Stimulated activated CD4-positive, alpha-beta T cell treated with anti-CD3 and anti-CD28 coated beads, Interleukin-12 subunit alpha, Interleukin-12 subunit beta, amount 100 ng/mL, for 24 hours (primary cell): Measurements from ENCODE around the gene CASKIN2.

Experiments used
- DNase-seq, 2 experiments: peaks; one replicate each; pipeline ENCODE4 v3.0.0-alpha.2; 2020; ENCODE audit warnings: low read depth in 2 of 2

The CASKIN2 gene

GRCh38 chr17:75506888-75507287 lies 8.4 kb downstream of the CASKIN2 start:
- DNase-seq = no peak

DNA sequence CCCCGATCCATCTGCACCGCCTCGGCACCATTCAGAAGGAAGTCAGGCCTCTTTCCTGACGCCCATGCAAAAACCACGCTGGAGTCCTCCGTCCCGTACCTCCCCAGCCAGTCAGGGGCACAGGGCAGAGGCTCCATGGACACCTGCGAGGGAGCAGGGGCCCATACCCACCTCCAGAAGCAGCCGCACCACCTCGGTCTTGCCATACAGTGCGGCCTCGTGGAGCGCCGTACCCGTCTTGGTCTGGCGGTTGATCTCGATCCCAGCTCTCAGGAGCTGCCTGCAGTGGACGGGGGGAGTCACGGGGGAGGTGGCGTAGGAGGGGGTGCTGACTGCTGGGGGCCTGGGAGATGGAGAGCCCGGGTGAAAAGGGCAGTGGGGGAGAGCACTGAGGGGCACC lies 9.2 kb downstream of the CASKIN2 start:
- DNase-seq = no peak

GRCh38 chr17:75505640-75506039 lies 9.7 kb downstream of the CASKIN2 start:
- DNase-seq = no peak

GRCh38 chr17:75505152-75505409 lies 10.3 kb downstream of the CASKIN2 start:
- no peak for DNase-seq

DNA sequence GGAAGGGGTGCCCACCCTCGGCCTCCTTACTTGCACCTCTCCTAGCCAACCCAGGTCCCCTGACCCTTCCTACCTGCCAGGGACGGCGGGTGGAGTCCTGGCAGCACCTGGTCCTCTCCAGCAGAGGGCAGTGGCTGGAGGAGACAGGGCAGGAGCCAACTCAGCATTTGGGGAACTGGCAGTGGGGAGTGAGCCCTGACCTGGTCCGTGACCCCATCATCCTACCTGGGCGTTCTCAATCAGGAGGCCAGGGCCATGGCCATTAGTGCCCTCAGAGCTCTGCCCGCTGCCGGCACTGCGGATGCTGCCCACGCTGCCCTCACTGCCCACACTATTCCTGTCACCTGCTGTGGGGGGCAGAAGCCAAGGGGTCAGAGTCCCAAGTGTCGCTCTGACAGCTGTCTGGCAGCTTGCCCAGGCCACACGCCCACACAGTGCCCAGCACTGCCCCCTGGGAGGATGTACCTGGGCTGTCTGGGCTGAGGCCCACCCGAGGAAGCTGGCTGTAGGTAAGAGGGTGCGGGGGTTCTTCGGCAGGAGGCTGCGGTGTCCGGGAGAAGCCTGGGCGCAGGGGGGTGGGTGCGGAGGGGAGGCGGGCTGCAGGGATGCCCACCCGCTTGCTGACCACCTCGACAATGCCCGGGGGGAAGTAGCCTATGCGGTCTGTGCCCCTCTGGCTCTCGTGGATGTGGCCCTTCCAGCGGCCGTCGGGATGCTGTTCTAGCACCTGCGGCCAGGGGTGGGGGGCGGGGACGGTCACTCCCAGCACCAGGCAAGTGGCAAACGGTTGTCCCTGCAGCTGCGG lies 10.8 kb downstream of the CASKIN2 start:
- no peak for DNase-seq

GRCh38 chr17:75503976-75504346 lies 11.4 kb downstream of the CASKIN2 start:
- no peak for DNase-seq

DNA sequence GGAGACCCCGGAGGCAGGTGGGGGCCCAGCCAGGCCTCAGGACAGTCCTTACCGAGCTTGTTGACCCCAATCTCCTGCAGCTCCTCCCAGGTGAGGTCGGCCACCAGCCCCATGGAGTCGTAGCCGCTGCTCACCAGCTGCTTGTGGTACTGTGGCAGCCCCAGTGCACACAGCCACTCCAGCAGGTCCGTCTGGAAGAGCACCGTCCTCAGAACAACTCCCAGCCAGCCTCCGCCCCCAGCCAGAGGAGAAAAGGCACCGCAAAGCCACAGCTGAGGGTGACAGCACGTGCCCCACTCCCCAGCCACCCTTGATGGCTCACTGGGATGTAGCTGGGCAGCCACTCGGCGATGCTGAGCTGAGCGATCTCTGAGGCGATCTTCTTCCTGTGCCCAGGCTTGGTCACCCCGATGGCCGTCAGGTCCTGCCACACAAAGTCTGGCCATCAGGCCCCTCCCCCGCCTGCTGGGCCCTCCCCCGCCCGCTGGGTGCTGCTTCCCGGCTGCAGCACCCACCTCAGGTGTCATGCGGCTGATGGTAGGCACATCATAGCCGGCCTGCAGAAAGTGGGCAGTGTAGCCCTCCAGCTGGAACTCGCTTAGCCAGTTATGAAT lies 11.9 kb downstream of the CASKIN2 start:
- no peak for DNase-seq

- no peak for DNase-seq
Observed at GRCh38 chr17:75502721-75503329, 12.5 kb downstream of the CASKIN2 start.

DNA sequence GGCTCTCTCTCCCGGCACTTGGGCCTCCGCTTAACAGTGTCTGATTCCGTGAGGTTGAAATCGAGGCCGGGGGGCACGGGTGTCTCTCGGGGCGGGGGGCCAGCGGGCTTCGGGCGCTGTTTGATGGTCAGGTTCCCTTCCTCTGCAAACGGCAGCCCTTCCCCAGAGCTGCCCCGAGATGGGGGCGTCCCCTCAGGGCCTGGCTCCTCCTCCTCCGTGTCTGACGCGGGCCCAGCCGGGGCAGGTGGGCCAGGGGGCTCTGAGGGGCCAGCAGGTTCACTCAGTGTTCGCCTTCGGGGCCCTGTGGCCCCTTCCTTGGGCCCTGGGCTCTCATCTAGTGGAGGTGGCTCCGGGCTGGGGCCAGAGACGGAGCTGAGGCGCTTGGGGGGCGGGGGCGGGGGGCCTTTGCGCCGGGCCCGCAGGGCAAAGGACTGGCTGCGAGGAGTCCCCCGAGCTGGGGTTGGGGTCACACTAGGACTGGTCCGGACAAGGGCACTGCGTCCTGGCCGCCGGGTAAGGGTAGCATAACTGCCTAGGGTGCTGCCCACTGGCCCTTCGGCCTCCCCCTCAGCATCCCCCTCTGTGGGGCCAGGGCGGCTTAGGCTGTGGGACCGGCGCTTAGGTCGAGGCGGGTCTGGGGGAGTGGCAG lies 13.1 kb downstream of the CASKIN2 start:
- DNase-seq = no peak

DNA sequence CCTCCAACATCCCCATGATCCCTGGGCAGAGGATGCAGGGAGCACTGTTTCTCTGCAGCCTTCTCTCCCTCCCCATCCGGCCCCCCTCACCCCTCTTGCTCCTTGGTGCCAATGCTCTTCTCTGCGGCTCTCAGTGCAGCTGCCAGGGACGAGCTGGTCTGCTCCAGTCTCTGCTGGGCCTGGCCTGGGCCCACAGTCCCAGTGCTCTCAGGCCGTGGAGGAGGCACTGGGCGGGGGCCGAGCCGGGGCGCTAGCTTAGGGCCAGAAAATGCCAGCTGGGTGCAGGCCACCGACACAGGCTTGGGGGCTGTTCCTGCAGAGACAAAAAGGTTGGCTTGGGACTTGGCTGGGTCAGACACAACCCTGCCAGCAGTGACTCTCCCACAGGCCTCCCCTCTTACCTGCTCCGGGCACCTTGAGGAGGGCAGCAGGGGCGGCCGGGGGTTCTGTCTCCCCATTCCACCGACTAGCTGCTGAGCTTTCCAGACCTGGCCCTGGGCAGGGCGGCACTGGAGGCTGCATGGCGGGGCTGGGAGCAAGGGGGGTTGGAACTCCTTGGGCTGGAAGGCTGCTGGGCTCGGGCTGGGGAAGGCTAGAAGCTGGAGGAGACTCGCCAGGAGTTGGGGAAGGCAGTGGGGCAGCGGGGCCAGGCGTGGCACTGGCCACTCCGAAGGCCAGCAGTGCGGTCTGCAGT lies 13.8 kb downstream of the CASKIN2 start:
- no peak for DNase-seq

DNA sequence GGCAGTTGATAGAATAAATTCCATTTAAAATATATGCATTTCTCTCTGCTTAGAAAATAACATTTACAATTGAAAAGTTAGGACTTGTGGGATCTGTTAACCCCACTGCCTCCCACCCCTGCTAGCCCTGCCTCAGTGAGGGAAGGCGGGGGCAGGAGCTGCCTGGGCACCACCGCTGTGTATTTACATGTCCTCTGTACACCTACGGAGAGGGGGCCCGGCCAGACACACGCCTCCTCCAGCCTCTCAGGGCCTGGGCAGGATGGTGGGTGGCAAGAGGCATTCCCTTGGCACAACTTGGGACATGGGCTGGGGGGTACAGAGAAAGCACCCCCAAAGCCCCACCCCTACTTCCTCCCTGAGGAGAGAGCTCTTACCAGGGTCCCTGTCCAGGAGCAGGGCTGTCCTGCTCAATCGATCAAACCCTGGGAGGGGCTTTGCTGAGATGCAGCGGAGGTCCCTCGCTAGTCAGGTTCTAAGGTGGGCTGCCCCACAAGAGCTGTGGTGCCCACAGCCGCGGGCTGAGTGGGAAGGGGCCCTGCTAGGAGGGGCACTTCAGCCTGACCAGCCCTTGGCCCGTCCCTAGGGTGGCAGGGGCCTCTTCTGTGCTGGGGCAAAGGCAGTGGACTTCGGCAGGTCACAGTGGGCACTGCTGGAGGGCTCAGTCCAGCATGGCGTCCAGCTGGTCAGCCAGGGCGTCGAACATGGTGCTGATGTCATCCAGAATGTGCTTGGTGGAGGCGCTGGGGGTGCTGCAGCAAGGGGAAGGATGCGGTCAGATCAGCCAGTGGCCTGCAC lies 14.7 kb downstream of the CASKIN2 start:
- no peak for DNase-seq

- DNase-seq = no peak
Observed at GRCh38 chr17:75499313-75500022, 15.9 kb downstream of the CASKIN2 start.

DNA sequence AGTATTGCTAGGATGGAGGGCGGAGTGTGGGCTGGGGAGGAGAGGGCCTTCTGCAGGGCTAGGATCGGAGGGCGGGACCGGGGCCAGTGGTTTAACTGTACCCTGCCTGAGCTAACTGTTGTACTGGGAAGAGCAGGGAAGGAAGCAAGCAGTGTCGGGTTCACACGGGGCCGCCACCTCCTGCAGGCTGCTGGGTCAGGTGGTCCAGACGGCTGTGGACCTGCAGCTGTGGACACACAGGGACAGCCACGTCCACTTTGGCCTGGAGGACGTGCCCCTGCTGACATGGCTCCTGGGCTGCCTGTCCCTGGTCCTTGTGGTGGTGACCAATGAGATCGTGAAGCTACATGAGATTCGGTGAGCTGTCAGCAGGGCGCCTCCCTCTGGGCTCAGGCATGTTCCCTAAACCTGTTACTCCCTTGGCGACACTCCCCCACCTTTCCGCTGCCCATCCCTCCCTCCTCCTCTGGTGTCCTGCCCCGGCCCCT lies 16.6 kb downstream of the CASKIN2 start:
- no peak for DNase-seq

DNA sequence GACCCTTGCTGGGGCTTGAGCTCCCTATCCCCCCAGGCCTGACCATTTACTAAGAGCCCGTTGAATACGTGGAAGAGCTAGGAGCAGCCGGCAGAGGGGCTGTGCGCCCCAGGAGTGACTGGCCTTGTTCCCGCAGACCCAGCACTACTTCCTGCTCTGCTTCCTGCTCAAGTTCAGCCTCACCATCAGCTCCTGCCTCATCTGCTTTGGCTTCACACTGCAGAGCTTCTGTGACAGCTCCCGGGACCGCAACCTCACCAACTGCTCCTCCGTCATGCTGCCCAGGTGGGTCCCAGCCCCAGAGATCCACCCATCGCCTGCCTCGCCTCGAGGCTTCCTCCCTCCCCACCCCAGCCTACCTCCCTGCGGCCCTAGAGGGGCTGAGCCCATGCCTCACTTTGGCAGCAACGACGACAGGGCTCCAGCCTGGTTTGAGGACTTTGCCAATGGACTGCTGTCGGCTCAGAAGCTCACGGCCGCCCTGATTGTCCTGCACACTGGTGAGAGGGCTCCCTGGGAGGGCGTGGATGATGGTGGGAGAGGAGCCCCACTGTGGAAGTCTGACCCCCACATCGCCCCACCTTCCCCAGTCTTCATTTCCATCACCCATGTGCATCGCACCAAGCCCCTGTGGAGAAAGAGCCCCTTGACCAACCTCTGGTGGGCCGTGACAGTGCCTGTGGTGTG lies 17.2 kb downstream of the CASKIN2 start:
- DNase-seq = no peak

- no peak for DNase-seq
Observed at GRCh38 chr17:75496005-75496404, 19.3 kb downstream of the CASKIN2 start.

DNA sequence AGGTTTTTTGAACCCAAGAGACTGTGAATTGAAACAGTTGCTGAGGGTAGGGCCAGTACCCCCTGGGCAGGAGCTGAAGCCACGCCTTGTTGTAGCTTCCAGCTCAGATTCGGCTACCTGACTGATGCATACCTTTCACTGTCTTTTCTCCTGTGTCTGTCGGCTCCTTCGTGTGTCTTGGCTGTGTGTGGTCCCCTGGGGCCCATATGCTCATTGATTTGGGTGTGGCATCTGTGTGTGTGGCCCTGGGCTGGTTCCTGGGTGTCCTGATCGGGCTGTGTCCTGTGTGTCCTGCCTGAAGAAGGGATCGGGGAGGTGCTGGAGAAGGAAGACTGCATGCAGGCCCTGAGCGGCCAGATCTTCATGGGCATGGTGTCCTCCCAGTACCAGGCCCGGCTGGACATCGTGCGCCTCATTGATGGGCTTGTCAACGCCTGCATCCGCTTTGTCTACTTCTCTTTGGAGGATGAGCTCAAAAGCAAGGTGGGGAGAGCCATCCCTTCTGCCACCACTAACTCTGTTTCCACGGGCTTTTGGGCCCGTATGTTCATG lies 20.9 kb downstream of the CASKIN2 start:
- DNase-seq = no peak

DNA sequence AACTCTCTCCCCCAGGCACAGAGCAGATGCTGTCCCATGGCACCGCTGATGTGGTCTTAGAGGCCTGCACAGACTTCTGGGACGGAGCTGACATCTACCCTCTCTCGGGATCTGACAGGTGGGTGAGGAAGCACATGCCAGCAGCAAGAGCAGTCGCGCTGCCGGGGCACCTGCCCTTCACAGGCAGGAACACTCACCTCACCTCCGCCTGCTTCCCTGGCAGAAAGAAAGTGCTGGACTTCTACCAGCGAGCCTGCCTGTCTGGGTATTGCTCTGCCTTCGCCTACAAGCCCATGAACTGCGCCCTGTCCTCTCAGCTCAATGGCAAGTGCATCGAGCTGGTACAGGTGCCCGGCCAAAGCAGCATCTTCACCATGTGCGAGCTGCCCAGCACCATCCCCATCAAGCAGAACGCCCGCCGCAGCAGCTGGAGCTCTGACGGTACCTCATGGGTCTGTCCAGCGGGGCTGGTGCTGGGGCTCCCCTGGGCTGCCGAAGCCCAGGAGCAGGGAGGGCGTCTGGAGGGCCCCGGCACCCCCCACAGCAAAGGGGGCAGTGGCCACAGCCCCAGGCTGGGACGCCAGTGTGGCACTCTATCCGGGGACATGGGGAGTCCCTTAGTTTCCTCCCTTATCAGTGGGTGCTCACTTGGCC lies 21.7 kb downstream of the CASKIN2 start:
- DNase-seq = no peak

DNA sequence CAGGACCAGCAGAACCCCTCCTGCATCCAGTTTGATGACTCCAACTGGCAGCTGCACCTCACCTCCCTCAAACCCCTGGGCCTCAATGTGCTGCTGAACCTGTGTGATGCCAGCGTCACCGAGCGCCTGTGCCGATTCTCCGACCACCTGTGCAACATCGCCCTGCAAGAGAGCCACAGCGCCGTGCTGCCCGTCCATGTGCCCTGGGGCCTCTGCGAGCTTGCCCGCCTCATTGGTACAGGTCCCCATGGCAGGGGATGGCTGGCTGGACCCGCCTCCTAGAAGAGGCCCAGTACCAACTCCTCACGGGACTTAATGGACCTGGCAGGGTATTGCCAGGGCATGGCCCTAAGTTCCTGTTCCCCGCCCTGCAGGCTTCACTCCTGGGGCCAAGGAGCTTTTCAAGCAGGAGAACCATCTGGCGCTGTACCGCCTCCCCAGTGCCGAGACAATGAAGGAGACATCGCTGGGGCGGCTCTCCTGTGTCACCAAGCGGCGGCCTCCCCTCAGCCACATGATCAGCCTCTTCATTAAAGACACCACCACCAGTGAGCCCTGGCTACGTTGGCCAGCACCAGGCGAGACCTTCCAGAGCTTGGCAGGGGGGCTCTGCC lies 22.7 kb downstream of the CASKIN2 start:
- no peak for DNase-seq

DNA sequence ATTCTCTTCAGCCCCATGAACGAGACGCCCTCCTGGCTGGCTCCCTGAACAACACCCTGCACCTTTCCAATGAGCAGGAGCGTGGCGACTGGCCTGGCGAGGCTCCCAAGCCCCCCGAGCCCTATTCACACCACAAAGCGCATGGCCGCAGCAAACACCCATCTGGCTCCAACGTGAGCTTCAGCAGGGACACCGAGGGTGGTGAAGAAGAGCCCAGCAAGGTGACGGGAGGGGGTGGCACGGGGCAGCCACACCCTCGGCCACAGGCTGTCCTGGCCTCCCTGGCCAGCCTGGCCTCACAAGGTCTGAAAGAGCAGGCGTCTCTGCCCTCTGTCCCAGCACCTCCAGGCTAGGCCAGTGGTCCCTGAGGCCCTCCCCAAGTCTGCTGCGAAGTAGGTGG lies 23.7 kb downstream of the CASKIN2 start:
- DNase-seq = no peak
